Keratinocyte (primary cell): ENCODE measurements around the gene SPATA6. TPM values are rescaled to one million over a fixed set of nuclear protein-coding genes. Genes with fewer than 3 reads are reported as not detected.
"Not testable (repeated sequence)": the region's sequence is repeated elsewhere in the genome, so short reads cannot be mapped to it uniquely, and the experiment has no call there.

ENCODE experiments used
- DNase-seq: peaks from one replicate; pipeline ENCODE4 v3.0.0-alpha.2; 2011; ENCODE audit warnings: low read depth, missing footprints, low spot score
- FAIRE-seq: peaks from 2 replicates; lab custom pipeline; 2011; peaks lifted over from hg19 to GRCh38; lab: Jason Lieb, UNC
- H2AFZ ChIP-seq: 2 replicates; pipeline ENCODE4 v1.6.0; 2012; ENCODE audit warnings: low read length, control low read depth, inconsistent platforms; ENCODE audit not compliant: control insufficient read depth
- H3K27ac ChIP-seq: 2 replicates; pipeline ENCODE4 v1.5.1; 2011; ENCODE audit warnings: low read length; ENCODE audit not compliant: control insufficient read depth, insufficient read depth
- H3K27me3 ChIP-seq: 3 replicates; pipeline ENCODE4 v1.6.0; 2011; ENCODE audit warnings: low read length; ENCODE audit not compliant: control insufficient read depth, insufficient read depth; ENCODE audit errors: extremely low read depth
- H3K36me3 ChIP-seq, 2 experiments: 2 replicates in 1 of 2; 3 replicates in 1 of 2; pipeline ENCODE4 v1.5.1; 2011; ENCODE audit warnings: low read length in 2 of 2, mild to moderate bottlenecking in 1 of 2; ENCODE audit not compliant: control insufficient read depth in 2 of 2, insufficient read depth in 2 of 2; ENCODE audit errors: extremely low read depth in 1 of 2
- H3K4me1 ChIP-seq: 3 replicates; pipeline ENCODE4 v1.5.1; 2011; ENCODE audit warnings: low read length; ENCODE audit not compliant: control insufficient read depth, insufficient read depth; ENCODE audit errors: extremely low read depth
- H3K4me2 ChIP-seq: 3 replicates; pipeline ENCODE4 v1.6.0; 2011; ENCODE audit warnings: low read depth, low read length; ENCODE audit not compliant: control insufficient read depth, insufficient read depth; ENCODE audit errors: extremely low read depth
- H3K4me3 ChIP-seq, 3 experiments: fragments of 200-600 bp in 1 of 3; sonication (generic) in 1 of 3; 2 replicates in 2 of 3; 3 replicates in 1 of 3; pipeline ENCODE4 v1.5.1; 2011 to 2016; ENCODE audit warnings: low read length in 3 of 3, mild to moderate bottlenecking in 3 of 3, control low read depth in 2 of 3, inconsistent platforms in 1 of 3, low read depth in 1 of 3, mixed read lengths in 1 of 3, mixed run types in 1 of 3, moderate library complexity in 1 of 3; ENCODE audit not compliant: control insufficient read depth in 2 of 3, insufficient read depth in 2 of 3; ENCODE audit errors: extremely low read depth in 1 of 3
- H3K79me2 ChIP-seq: 2 replicates; pipeline ENCODE4 v1.6.0; 2012; ENCODE audit warnings: low read length; ENCODE audit not compliant: control insufficient read depth, insufficient read depth
- H3K9ac ChIP-seq: 3 replicates; pipeline ENCODE4 v1.6.0; 2011; ENCODE audit warnings: low read length; ENCODE audit not compliant: control insufficient read depth, insufficient read depth; ENCODE audit errors: extremely low read depth
- H3K9me1 ChIP-seq: 3 replicates; pipeline ENCODE4 v1.6.0; 2011; ENCODE audit warnings: low read length; ENCODE audit not compliant: control insufficient read depth, insufficient read depth; ENCODE audit errors: extremely low read depth
- H3K9me3 ChIP-seq: 2 replicates; pipeline ENCODE4 v1.5.1; 2012; ENCODE audit warnings: low read depth, low read length; ENCODE audit not compliant: control insufficient read depth
- H4K20me1 ChIP-seq: 3 replicates; pipeline ENCODE4 v1.6.0; 2011; ENCODE audit warnings: low read length; ENCODE audit not compliant: control insufficient read depth, insufficient read depth; ENCODE audit errors: extremely low read depth
- CTCF ChIP-seq, 3 experiments: IDR thresholded peaks in 1 of 3; conservative IDR thresholded peaks in 1 of 3; optimal IDR thresholded peaks in 1 of 3; 2 replicates in 2 of 3; 3 replicates in 1 of 3; pipeline versions ENCODE3 to v1.5.1; 2011; ENCODE audit warnings: low read length in 3 of 3, mild to moderate bottlenecking in 3 of 3, moderate library complexity in 2 of 3, control low read depth in 1 of 3, inconsistent platforms in 1 of 3; ENCODE audit not compliant: insufficient read depth in 2 of 3; ENCODE audit errors: extremely low read depth in 1 of 3
- EZH2 ChIP-seq: IDR thresholded peaks from one replicate; pipeline ENCODE4 v1.6.1; 2012; ENCODE audit warnings: inconsistent platforms, mild to moderate bottlenecking, low read length, moderate library complexity
- dilution Hi-C: fragments of 300-500 bp; cut with MboI; formaldehyde crosslinking; loops from one replicate; pipeline ENCODE4 v1.7.0; 2020; ENCODE audit warnings: low sequenced_read_pairs; ENCODE audit not compliant: extremely low pct_ligation_motif_present
- polyA plus RNA-seq, 5 experiments: library from polyadenylated mRNA; depleted of rRNA in 3 of 5; stranded (reverse) in 3 of 5; stranded (forward) in 1 of 5; unstranded in 1 of 5; fragments of >200 nt; gene quantifications; 1 replicate in 1 of 5; 2 replicates in 3 of 5; 3 replicates in 1 of 5; pipeline versions ENCODE4 v1.2.1 to v1.2.3, GENCODE V29; 2011 to 2012; ENCODE audit warnings: missing spikeins in 2 of 5, low read depth in 1 of 5, low replicate concordance in 1 of 5

The SPATA6 gene
- polyA plus RNA-seq, 1 donor (not counting 4 experiments of a cell fraction or from before 2014, with no cell fraction given): 1.7 TPM

DNA sequence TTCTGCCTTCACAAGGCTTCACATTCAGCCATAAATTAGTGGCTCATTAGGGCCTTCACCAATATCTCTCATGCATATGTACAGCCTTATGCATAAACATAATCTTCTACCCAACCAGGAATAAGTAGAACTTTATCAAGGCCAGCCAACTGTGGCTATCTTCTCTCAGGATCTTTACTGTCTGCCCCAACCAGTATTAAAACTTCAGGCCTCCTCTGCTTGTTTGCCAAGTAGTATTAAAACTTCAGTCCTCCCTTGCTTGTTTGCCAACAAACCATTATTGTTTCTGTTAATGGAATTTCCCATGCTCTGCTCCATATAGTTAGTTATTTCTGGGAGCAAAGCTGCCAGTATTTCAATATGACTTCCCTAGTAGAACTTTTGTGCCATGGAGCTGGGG, 169.4 kb downstream of the SPATA6 start:
- no peak overlapping the region for H3K4me3 ChIP-seq
- no peaks in the 10 kb centered on the region for H3K27me3 ChIP-seq
- no peak overlapping the region for H3K4me2 ChIP-seq
- FAIRE-seq (no peak), DNase-seq (no peak)
- no peak for TF ChIP-seq CTCF (optimal IDR thresholded peaks at IDR 0.05 in 1 of 3, IDR thresholded peaks at IDR 0.05 in 1 of 3, conservative IDR thresholded peaks at IDR 0.05 in 1 of 3; ENCODE audit: extremely low read depth in 1 of 3, insufficient read depth in 2 of 3, low read length in 3 of 3)
- H3K4me1 ChIP-seq: no peaks in the 10 kb centered on the region
- H4K20me1 ChIP-seq: no peaks in the 10 kb centered on the region
- dilution Hi-C loops: no loop called here
- no peak overlapping the region for H3K27ac ChIP-seq
- no peaks in the 10 kb centered on the region for H3K9me1 ChIP-seq
- H3K36me3 ChIP-seq: no peaks in the 10 kb centered on the region
- no peaks in the 10 kb centered on the region for H3K79me2 ChIP-seq
- H2AFZ ChIP-seq: no peak overlapping the region
- no peak overlapping the region for H3K9ac ChIP-seq
- no peaks in the 10 kb centered on the region for H3K9me3 ChIP-seq

DNA sequence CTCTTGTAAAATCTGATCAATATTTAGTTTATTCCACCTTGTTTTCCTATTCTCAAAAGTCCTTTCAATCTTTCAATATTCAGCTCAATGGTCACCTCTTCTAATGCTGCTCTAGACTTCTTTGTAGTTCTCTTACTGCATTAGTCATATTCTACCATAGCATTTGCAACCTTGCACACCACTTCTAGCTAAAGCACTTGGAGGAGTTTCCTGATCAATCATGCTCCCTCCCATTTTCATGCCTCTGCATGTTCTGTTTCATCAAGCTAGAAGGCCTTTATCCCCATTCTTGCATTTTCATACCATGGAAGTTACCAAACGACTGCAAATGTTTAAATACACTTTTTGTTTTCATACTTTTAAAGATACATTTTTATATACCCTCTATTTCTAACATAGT, 177.3 kb downstream of the SPATA6 start:
- Histone ChIP-seq H4K20me1 (no peaks in the 10 kb centered on the region), H3K4me3 (no peak overlapping the region), H3K36me3 (no peaks in the 10 kb centered on the region), H3K9me3 (no peaks in the 10 kb centered on the region), H3K9me1 (no peaks in the 10 kb centered on the region), H3K4me2 (peak overlapping the region; percentile 42), H3K79me2 (no peaks in the 10 kb centered on the region), H3K27me3 (no peaks in the 10 kb centered on the region), H2AFZ (no peak overlapping the region), H3K27ac (no peak overlapping the region), H3K4me1 (peaks cover 7% of the 10 kb centered on the region), H3K9ac (no peak overlapping the region)
- DNase-seq: peak; percentile 45
- TF ChIP-seq CTCF (optimal IDR thresholded peaks at IDR 0.05 in 1 of 3, IDR thresholded peaks at IDR 0.05 in 1 of 3, conservative IDR thresholded peaks at IDR 0.05 in 1 of 3; ENCODE audit: extremely low read depth in 1 of 3, insufficient read depth in 2 of 3, low read length in 3 of 3) (no peak), EZH2 (no peak)
- dilution Hi-C loops: no loop called here
- peak; percentile 92 for FAIRE-seq

GRCh38 chr1:48294094-48294493, 177.9 kb downstream of the SPATA6 start:
- H3K4me3 ChIP-seq, DNase-seq, H3K9me3 ChIP-seq, H3K79me2 ChIP-seq, H3K4me2 ChIP-seq, H3K9ac ChIP-seq, H3K27ac ChIP-seq, dilution Hi-C loops, H4K20me1 ChIP-seq, H3K27me3 ChIP-seq, H3K36me3 ChIP-seq, FAIRE-seq, H2AFZ ChIP-seq, H3K4me1 ChIP-seq, H3K9me1 ChIP-seq: not testable (repeated sequence)
